Amniotic epithelial cell (primary cell): ENCODE data around the gene CSNK1D.
"Not testable (repeated sequence)": the region's sequence is repeated elsewhere in the genome, so short reads cannot be mapped to it uniquely, and the experiment has no call there.

Experiments
- DNase-seq: peaks from one replicate; pipeline ENCODE4 v3.0.0-alpha.2; 2010; ENCODE audit warnings: low read depth

CSNK1D gene

DNA sequence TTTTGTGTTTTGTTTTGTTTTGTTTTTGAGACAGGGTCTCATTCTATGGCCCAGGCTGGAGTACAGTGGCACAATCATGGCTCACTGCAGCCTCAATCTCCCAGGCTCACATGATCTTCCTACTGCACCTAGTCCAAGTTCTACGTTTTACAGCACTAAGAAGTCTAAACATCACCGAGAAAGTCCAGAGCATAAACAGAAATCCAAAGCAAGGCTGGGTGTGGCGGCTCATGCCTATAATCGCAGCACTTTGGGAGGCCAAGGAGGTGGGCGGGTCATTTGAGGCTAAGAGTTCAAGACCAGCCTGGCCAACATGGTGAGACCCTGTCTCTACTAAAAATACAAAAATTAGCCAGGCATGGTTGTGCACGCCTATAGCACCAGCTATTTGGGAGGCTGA is 80.5 kb downstream of the CSNK1D start:
- DNase-seq, result not testable (repeated sequence)
